Transverse colon (tissue), 4 donors: ENCODE measurements around the gene CACNB2. TPM values are rescaled to one million over a fixed set of nuclear protein-coding genes. Genes with fewer than 3 reads are reported as not detected.

ENCODE experiments used
- DNase-seq: peaks from one replicate; pipeline ENCODE4 v3.0.0-alpha.2; 2019
- H3K27ac ChIP-seq, 4 donors: fragments of 200-600 bp; sonication (generic); 2 replicates each; pipeline ENCODE4 v1.5.1; 2016 to 2018; ENCODE audit warnings: inconsistent platforms in 4 of 4
- H3K27me3 ChIP-seq: fragments of 200-600 bp; sonication (generic); 2 replicates; pipeline ENCODE4 v1.5.1; 2017; ENCODE audit warnings: inconsistent platforms
- H3K36me3 ChIP-seq, 4 donors: fragments of 200-600 bp; sonication (generic); 2 replicates each; pipeline ENCODE4 v1.5.1; 2017 to 2019; ENCODE audit warnings: inconsistent platforms in 4 of 4
- H3K4me1 ChIP-seq, 4 donors: fragments of 200-600 bp; sonication (generic); 2 replicates each; pipeline ENCODE4 v1.5.1; 2017 to 2020; ENCODE audit warnings: inconsistent platforms in 4 of 4
- H3K4me3 ChIP-seq, 4 donors: fragments of 200-600 bp; sonication (generic); 1 replicate in 1 of 4; 2 replicates in 3 of 4; pipeline versions ENCODE4 v1.5.1 to v1.6.1; 2017 to 2019; ENCODE audit warnings: inconsistent platforms in 4 of 4
- H3K9me3 ChIP-seq, 2 donors: fragments of 200-600 bp; sonication (generic); 2 replicates each; pipeline ENCODE4 v1.5.1; 2017 to 2019; ENCODE audit warnings: inconsistent platforms in 2 of 2
- CTCF ChIP-seq, 5 experiments: fragments of 200-600 bp in 3 of 5; fragments of 450-650 bp in 2 of 5; sonication (generic) in 3 of 5; IDR thresholded peaks; 1 replicate in 2 of 5; 2 replicates in 3 of 5; pipeline ENCODE4 v1.5.1; 2016 to 2017; ENCODE audit warnings: antibody characterized with exemption in 5 of 5, inconsistent platforms in 3 of 5, mild to moderate bottlenecking in 2 of 5, moderate library complexity in 1 of 5
- EP300 ChIP-seq: sonication (generic); formaldehyde crosslinking; IDR thresholded peaks from one replicate; pipeline ENCODE4 v1.6.1; 2017; ENCODE audit warnings: antibody characterized with exemption, low read depth
- POLR2A ChIP-seq: fragments of 450-650 bp; IDR thresholded peaks from one replicate; pipeline ENCODE4 v1.6.1; 2016; ENCODE audit warnings: antibody characterized with exemption, mild to moderate bottlenecking, moderate library complexity
- POLR2AphosphoS5 ChIP-seq, 3 donors: sonication (generic); formaldehyde crosslinking; IDR thresholded peaks; one replicate each; pipeline ENCODE4 v1.6.1; 2016; ENCODE audit warnings: antibody characterized with exemption in 3 of 3
- WGBS, 2 donors: methylation state at CpG; one replicate each; pipeline ENCODE4 v1.1.5; 2018; ENCODE audit warnings: low coverage in 1 of 2; 5-methylcytosine and 5-hydroxymethylcytosine counted together
- in situ Hi-C, 4 donors: fragments of 200-750 bp; cut with MboI; loops; one replicate each; pipeline versions ENCODE4 v1.15.0 to v1.15.1; 2017; ENCODE audit warnings: low sequenced_read_pairs in 3 of 4, low pct_ligation_motif_present in 1 of 4, low pct_unique_long_range_greater_than_20kb in 1 of 4
- intact Hi-C: fragments of 100-400 bp; cut with DNase I; formaldehyde crosslinking; loops from one replicate; pipeline ENCODE4 v1.15.1; 2023; ENCODE audit warnings: low total_unique reads
- total RNA-seq, 4 donors: library from RNA; depleted of rRNA; stranded (reverse); fragments of >200 nt; gene quantifications; one replicate each; pipeline ENCODE4 v1.1.0, GENCODE V29; 2016

CACNB2 gene
- total RNA-seq, 4 donors from 2014 or later: 16.2 to 338 (median 23.7) TPM

DNA sequence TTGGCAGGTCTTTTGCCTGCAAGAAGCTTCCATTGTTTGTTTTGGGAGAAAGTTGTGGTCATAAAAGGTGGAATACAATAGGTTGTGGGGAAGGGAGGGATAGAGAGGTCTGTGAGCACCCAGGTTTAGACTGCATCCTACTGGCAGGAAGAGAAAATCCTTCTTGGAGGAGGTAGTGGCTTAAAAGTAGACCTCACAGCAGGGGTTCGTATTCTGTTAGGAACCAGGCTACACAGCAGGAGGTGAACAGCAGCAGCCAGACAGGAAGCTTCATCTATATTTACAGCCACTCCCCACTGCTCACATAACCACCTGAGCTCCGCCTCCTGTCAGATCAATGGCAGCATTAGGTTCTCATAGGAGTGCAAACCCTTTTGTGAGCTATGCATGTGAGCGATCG is 265.9 kb downstream of the CACNB2 start:
- H3K27ac ChIP-seq: peak overlapping the region in 1 of 4 donors; percentile 2
- no peak for DNase-seq
- no peaks in the 10 kb centered on the region for H3K4me1 ChIP-seq
- no peak for TF ChIP-seq POLR2AphosphoS5 (IDR thresholded peaks at IDR 0.05)
- no peak for TF ChIP-seq CTCF (IDR thresholded peaks at IDR 0.05)
- no peak for TF ChIP-seq POLR2A
- no peak for TF ChIP-seq EP300
- intact Hi-C loops (no loop called here), in situ Hi-C loops (no loop called here)
- 93 to 100% methylated on average over 3 to 4 of the region's 4 CpGs for WGBS, 2 donors
- no peaks in the 10 kb centered on the region for H3K36me3 ChIP-seq
- no peaks in the 10 kb centered on the region for H3K9me3 ChIP-seq
- H3K27me3 ChIP-seq: no peaks in the 10 kb centered on the region
- no peak overlapping the region for H3K4me3 ChIP-seq

GRCh38 chr10:18409599-18410397 is 269.6 kb downstream of the CACNB2 start:
- Histone ChIP-seq H3K4me1 (no peaks in the 10 kb centered on the region), H3K27ac (no peak overlapping the region), H3K4me3 (no peak overlapping the region), H3K9me3 (no peaks in the 10 kb centered on the region), H3K27me3 (no peaks in the 10 kb centered on the region), H3K36me3 (no peaks in the 10 kb centered on the region)
- in situ Hi-C loops: no loop called here
- no peak for DNase-seq
- intact Hi-C loops: no loop called here
- 69 to 81% methylated on average over 2 to 4 of the region's 4 CpGs for WGBS, 2 donors
- TF ChIP-seq POLR2AphosphoS5 (IDR thresholded peaks at IDR 0.05): no peak
- no peak for TF ChIP-seq CTCF (IDR thresholded peaks at IDR 0.05)
- TF ChIP-seq POLR2A: no peak
- TF ChIP-seq EP300: no peak

GRCh38 chr10:18414061-18414460 is 273.8 kb downstream of the CACNB2 start:
- DNase-seq: no peak
- Histone ChIP-seq H3K4me3 (no peak overlapping the region), H3K4me1 (no peaks in the 10 kb centered on the region), H3K27ac (no peak overlapping the region), H3K36me3 (no peaks in the 10 kb centered on the region), H3K9me3 (no peaks in the 10 kb centered on the region), H3K27me3 (no peaks in the 10 kb centered on the region)
- TF ChIP-seq CTCF (IDR thresholded peaks at IDR 0.05): no peak
- TF ChIP-seq POLR2A: no peak
- no peak for TF ChIP-seq EP300
- in situ Hi-C loops: no loop called here
- intact Hi-C loops: no loop called here
- WGBS, 2 donors: 20 to 43% methylated on average over 2 of the region's 2 CpGs

- intact Hi-C loops (no loop called here), in situ Hi-C loops (no loop called here)
- H3K27me3 ChIP-seq: no peaks in the 10 kb centered on the region
- H3K4me3 ChIP-seq: no peak overlapping the region
- H3K9me3 ChIP-seq: no peaks in the 10 kb centered on the region
- no peak for DNase-seq
- no peak for TF ChIP-seq CTCF (IDR thresholded peaks at IDR 0.05)
- no peaks in the 10 kb centered on the region for H3K4me1 ChIP-seq
- 87 to 98% methylated on average over 14 to 15 of the region's 15 CpGs for WGBS, 2 donors
- no peaks in the 10 kb centered on the region for H3K36me3 ChIP-seq
- no peak overlapping the region for H3K27ac ChIP-seq
These were observed 277.8 kb downstream of the CACNB2 start for GRCh38 chr10:18417950-18418527.
